Nephron (organoid): ENCODE measurements around the gene TRIM17.

ENCODE experiments used
- H3K27ac Mint-ChIP-seq, 3 experiments: 2 replicates each; pipeline ENCODE4 v1.8.0; 2020; ENCODE audit warnings: mixed read lengths in 3 of 3, mild to moderate bottlenecking in 2 of 3, moderate library complexity in 1 of 3
- H3K27me3 Mint-ChIP-seq: 2 replicates; pipeline ENCODE4 v1.8.0; 2021; ENCODE audit warnings: low read depth, mild to moderate bottlenecking, moderate library complexity, mixed read lengths
- H3K36me3 Mint-ChIP-seq: 2 replicates; pipeline ENCODE4 v1.8.0; 2020; ENCODE audit warnings: low read depth, mixed read lengths
- H3K4me1 Mint-ChIP-seq: 2 replicates; pipeline ENCODE4 v1.8.0; 2020; ENCODE audit warnings: mixed read lengths
- H3K4me3 Mint-ChIP-seq, 3 experiments: 2 replicates each; pipeline ENCODE4 v1.8.0; 2020; ENCODE audit warnings: mild to moderate bottlenecking in 3 of 3, mixed read lengths in 3 of 3, moderate library complexity in 2 of 3
- H3K9me3 Mint-ChIP-seq: 2 replicates; pipeline ENCODE4 v1.8.0; 2020; ENCODE audit warnings: mixed read lengths
- CTCF ChIP-seq, 3 experiments: fragments of 200-600 bp; sonication (generic); IDR thresholded peaks; one replicate each; pipeline ENCODE4 v1.5.0; 2021; ENCODE audit warnings: antibody characterized with exemption in 3 of 3; ENCODE audit not compliant: unreplicated experiment in 3 of 3

Gene TRIM17

GRCh38 chr1:228375578-228376261, 40.9 kb downstream of the TRIM17 start:
- Mint-ChIP-seq H3K36me3 (peaks cover 5% of the 10 kb centered on the region), H3K27ac (peak overlapping the region in 1 of 3 experiments; percentile 34), H3K4me1 (peaks cover 5% of the 10 kb centered on the region), H3K27me3 (peaks cover 14% of the 10 kb centered on the region), H3K4me3 (no peak overlapping the region), H3K9me3 (no peaks in the 10 kb centered on the region)
- no peak for TF ChIP-seq CTCF (IDR thresholded peaks at IDR 0.05; ENCODE audit: unreplicated experiment in 3 of 3)

GRCh38 chr1:228374711-228375577, 41.7 kb downstream of the TRIM17 start:
- peaks cover 14% of the 10 kb centered on the region for H3K27me3 Mint-ChIP-seq
- no peak overlapping the region for H3K27ac Mint-ChIP-seq
- H3K4me1 Mint-ChIP-seq = peaks cover 5% of the 10 kb centered on the region
- no peak overlapping the region for H3K4me3 Mint-ChIP-seq
- peaks cover 5% of the 10 kb centered on the region for H3K36me3 Mint-ChIP-seq
- no peaks in the 10 kb centered on the region for H3K9me3 Mint-ChIP-seq
- no peak for TF ChIP-seq CTCF (IDR thresholded peaks at IDR 0.05; ENCODE audit: unreplicated experiment in 3 of 3)

GRCh38 chr1:228373681-228374571, 42.7 kb downstream of the TRIM17 start:
- Mint-ChIP-seq H3K4me1 (peaks cover 3% of the 10 kb centered on the region), H3K27ac (no peak overlapping the region), H3K4me3 (no peak overlapping the region), H3K36me3 (peaks cover 5% of the 10 kb centered on the region), H3K9me3 (no peaks in the 10 kb centered on the region), H3K27me3 (peaks cover 5% of the 10 kb centered on the region)
- no peak for TF ChIP-seq CTCF (IDR thresholded peaks at IDR 0.05; ENCODE audit: unreplicated experiment in 3 of 3)

GRCh38 chr1:228373004-228373680, 43.5 kb downstream of the TRIM17 start:
- Mint-ChIP-seq H3K27ac (no peak overlapping the region), H3K4me1 (no peaks in the 10 kb centered on the region), H3K36me3 (peaks cover 5% of the 10 kb centered on the region), H3K27me3 (no peaks in the 10 kb centered on the region), H3K4me3 (no peak overlapping the region), H3K9me3 (no peaks in the 10 kb centered on the region)
- TF ChIP-seq CTCF (IDR thresholded peaks at IDR 0.05; ENCODE audit: unreplicated experiment in 3 of 3) = no peak

- H3K9me3 Mint-ChIP-seq = no peaks in the 10 kb centered on the region
- H3K4me3 Mint-ChIP-seq = no peak overlapping the region
- peaks cover 5% of the 10 kb centered on the region for H3K36me3 Mint-ChIP-seq
- TF ChIP-seq CTCF (IDR thresholded peaks at IDR 0.05; ENCODE audit: unreplicated experiment in 3 of 3) = no peak
- H3K4me1 Mint-ChIP-seq = no peaks in the 10 kb centered on the region
- H3K27ac Mint-ChIP-seq = no peak overlapping the region
- no peaks in the 10 kb centered on the region for H3K27me3 Mint-ChIP-seq
Observed at GRCh38 chr1:228372183-228373003, 44.3 kb downstream of the TRIM17 start.
